ENCODE data around the gene HOXA5. TPM values are rescaled to one million over a fixed set of nuclear protein-coding genes. Genes with fewer than 3 reads are reported as not detected.

The HOXA5 gene
- total RNA-seq, 1 experiment from 2014 or later, result 6.7 TPM

DNA sequence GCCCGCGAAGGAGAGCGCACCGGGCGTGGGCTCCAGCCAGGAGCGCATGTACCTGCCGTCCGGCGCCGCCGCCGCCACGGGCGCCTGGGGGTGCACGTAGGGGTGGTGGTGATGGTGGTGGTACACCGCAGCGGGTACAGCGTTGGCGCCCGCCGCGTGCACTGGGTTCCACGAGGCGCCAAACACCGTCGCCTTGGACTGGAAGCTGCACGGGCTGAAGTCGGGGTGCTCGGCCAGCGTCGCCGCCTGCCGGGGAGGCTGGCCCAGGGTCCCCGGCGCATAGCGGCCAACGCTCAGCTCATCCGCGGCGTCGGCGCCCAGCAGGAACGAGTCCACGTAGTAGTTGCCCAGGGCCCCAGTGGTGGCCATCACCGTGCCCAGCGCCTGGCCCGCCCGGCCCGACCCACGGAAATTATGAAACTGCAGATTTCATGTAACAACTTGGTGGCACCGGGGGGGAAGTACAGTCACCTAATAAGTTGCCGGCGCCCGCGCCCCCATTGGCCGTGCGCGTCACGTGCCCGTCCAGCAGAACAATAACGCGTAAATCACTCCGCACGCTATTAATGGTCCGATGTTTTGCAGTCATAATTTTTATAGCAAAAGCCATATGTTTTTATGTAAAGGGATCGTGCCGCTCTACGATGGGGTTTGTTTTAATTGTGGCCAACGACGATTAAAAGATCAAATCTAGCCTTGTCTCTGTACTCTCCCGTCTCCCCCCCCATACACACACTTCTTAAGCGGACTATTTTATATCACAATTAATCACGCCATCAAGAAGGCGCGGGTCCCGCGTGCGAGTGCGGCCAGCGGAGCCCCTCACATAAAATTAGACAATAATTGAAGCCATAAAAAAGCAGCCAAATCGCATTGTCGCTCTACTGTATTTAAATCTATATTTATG, 21.9 kb upstream of the HOXA5 start, which contains the start of gene HOXA9:
TSS of gene HOXA9 (minus strand) at position 449 of the 907 bp plus-strand sequence. CDS start at position 369, 80 bp downstream.
- Histone ChIP-seq H3K9me2 (ENCODE audit: insufficient read depth) (no peaks in the 10 kb centered on the region), H3K4me3 (replicated peaks in 1 of 2; ENCODE audit: low read depth in 1 of 2, low read length in 2 of 2) (peak within 1 kb of the TSS; percentile 77 to 84), H3K27me3 (ENCODE audit: insufficient read depth, low read length) (no peaks in the 10 kb centered on the region), H3K9ac (ENCODE audit: low read length) (peak within 1 kb of the TSS; percentile 89), H3K9me3 (ENCODE audit: control insufficient read depth in 1 of 2, insufficient read depth in 1 of 2, low read depth in 1 of 2, low read length in 2 of 2) (no peaks in the 10 kb centered on the region), H4K20me1 (ENCODE audit: insufficient read depth) (no peaks in the 10 kb centered on the region), H3K27ac (ENCODE audit: low read depth, low read length) (peak within 1 kb of the TSS; percentile 91), H3K4me2 (ENCODE audit: low read length) (peak within 1 kb of the TSS; percentile 97), H3K36me3 (ENCODE audit: control insufficient read depth in 1 of 2, insufficient read depth in 2 of 2, low read length in 2 of 2) (peaks cover 0 to 4% of the 10 kb centered on the region in 2 experiments; a peak in 1 of 4 replicates), H3K79me2 (ENCODE audit: insufficient read depth, low read length) (peaks cover 86% of the 10 kb centered on the region), H3K4me1 (ENCODE audit: control insufficient read depth in 1 of 2, insufficient read depth in 2 of 2, low read length in 2 of 2) (peaks cover 22 to 75% of the 10 kb centered on the region in 2 experiments), H2AFZ (ENCODE audit: low read depth, low read length, poor library complexity, severe bottlenecking) (no peak within 1 kb of the TSS)
- TF ChIP-seq, protein P1, sequence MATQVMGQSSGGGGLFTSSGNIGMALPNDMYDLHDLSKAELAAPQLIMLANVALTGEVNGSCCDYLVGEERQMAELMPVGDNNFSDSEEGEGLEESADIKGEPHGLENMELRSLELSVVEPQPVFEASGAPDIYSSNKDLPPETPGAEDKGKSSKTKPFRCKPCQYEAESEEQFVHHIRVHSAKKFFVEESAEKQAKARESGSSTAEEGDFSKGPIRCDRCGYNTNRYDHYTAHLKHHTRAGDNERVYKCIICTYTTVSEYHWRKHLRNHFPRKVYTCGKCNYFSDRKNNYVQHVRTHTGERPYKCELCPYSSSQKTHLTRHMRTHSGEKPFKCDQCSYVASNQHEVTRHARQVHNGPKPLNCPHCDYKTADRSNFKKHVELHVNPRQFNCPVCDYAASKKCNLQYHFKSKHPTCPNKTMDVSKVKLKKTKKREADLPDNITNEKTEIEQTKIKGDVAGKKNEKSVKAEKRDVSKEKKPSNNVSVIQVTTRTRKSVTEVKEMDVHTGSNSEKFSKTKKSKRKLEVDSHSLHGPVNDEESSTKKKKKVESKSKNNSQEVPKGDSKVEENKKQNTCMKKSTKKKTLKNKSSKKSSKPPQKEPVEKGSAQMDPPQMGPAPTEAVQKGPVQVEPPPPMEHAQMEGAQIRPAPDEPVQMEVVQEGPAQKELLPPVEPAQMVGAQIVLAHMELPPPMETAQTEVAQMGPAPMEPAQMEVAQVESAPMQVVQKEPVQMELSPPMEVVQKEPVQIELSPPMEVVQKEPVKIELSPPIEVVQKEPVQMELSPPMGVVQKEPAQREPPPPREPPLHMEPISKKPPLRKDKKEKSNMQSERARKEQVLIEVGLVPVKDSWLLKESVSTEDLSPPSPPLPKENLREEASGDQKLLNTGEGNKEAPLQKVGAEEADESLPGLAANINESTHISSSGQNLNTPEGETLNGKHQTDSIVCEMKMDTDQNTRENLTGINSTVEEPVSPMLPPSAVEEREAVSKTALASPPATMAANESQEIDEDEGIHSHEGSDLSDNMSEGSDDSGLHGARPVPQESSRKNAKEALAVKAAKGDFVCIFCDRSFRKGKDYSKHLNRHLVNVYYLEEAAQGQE (IDR thresholded peaks at IDR 0.05; ENCODE audit: low read depth), result no peak
- TF ChIP-seq POLR2AphosphoS5 (IDR thresholded peaks at IDR 0.05; ENCODE audit: low read depth, low read length) (peak; percentile 94), JUND (IDR thresholded peaks at IDR 0.05) (no peak), TCF7L2 (IDR thresholded peaks at IDR 0.05; ENCODE audit: borderline replicate concordance, extremely low read depth, insufficient read depth, insufficient read length) (peak; percentile 81), RAD21 (IDR thresholded peaks at IDR 0.05; ENCODE audit: low read depth) (no peak), EZH2 (IDR thresholded peaks at IDR 0.05) (no peak), YY1 (IDR thresholded peaks at IDR 0.05; ENCODE audit: extremely low read depth, insufficient replicate concordance, low read depth, low read length) (peak; percentile 42), SP1 (IDR thresholded peaks at IDR 0.05; ENCODE audit: low read depth) (no peak), CEBPB (IDR thresholded peaks at IDR 0.05; ENCODE audit: low read depth) (no peak), POLR2A (IDR thresholded peaks at IDR 0.05; ENCODE audit: borderline replicate concordance, extremely low read depth, insufficient read depth, insufficient read length) (peak; percentile 88)
- TF ChIP-seq, protein P2, sequence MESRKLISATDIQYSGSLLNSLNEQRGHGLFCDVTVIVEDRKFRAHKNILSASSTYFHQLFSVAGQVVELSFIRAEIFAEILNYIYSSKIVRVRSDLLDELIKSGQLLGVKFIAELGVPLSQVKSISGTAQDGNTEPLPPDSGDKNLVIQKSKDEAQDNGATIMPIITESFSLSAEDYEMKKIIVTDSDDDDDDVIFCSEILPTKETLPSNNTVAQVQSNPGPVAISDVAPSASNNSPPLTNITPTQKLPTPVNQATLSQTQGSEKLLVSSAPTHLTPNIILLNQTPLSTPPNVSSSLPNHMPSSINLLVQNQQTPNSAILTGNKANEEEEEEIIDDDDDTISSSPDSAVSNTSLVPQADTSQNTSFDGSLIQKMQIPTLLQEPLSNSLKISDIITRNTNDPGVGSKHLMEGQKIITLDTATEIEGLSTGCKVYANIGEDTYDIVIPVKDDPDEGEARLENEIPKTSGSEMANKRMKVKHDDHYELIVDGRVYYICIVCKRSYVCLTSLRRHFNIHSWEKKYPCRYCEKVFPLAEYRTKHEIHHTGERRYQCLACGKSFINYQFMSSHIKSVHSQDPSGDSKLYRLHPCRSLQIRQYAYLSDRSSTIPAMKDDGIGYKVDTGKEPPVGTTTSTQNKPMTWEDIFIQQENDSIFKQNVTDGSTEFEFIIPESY (IDR thresholded peaks at IDR 0.05; ENCODE audit: extremely low read depth, insufficient replicate concordance, low read length), result no peak
- intact Hi-C loops (cut with micrococcal nuclease), result loop anchor here (10.0 kb wide), 1 partner anchor 1301 kb away; no protein-coding TSS in a partner anchor
- POLR2A ChIA-PET, result interaction anchor here (1.4 kb wide), 1 partner anchor 15 kb away, joined by 4 read pairs; no protein-coding TSS in a partner anchor
- peak; percentile 94 for DNase-seq (ENCODE audit: low read depth, low spot score)
- no TSS peak for BruUV-seq (replicated peaks)
- ATAC-seq, result peak; percentile 29
- CTCF ChIA-PET, result interaction anchor here (1.3 to 6.6 kb wide), 2 partner anchors 9 to 14 kb away, joined by 4 to 32 read pairs; partner anchors contain the start of gene HOXA7
- RAD21 ChIA-PET (ENCODE audit: low non-redundant PET in 1 of 2, low total read pairs in 2 of 2, uncharacterized antibody in 2 of 2, unreplicated experiment in 2 of 2), result no interaction called here
